ENCODE data around the gene HOXD12.
A peak's percentile ranks its signal among the peaks of the same experiment; 100 is the strongest.

HOXD12 gene

DNA sequence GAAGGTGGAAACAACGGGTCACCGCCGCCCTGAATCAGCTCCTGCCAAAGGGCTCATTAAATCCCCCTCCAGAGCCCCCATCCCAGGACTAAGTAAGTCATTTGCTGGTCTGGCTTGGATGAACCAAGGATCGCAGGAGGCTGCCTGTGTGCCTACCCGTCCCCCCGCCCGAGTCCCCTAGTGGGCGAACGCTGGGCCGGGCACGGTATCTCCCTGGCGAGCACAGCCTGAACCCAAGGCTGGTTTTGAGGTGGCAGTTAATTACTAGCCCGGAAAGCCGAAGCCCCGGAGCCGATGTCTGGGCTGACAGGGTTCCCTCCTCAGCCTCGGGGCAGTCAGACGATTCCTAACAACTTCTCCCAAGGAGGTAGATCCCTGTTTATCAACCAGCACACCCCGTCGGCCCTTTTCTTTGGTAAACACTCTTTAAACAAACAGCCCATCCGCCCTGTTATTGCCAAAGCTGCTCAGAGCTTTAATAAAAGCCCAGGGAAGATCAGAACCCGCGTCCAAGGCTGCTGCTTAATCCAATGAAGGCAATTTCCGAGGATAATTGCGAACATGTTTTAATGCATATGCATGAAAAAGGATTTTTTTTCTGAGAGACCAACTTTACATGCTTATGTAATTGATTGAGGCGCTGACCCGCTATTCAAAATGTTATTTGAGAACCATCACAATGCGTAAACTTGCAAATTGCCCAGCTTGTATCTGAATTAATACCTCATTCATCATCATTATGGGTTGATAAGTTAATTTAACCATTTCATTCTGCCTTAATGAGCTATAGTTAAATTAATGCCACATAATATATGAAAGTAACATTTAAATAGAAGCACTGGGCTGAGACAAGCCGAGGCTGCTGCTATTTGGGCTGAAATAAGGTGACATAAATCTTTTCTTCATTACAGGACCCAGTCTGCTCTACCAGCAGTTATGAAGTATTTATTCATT lies 26.4 kb upstream of the HOXD12 start:
- Histone ChIP-seq H3K14ac (ENCODE audit: low read length) (no peak overlapping the region), H4K8ac (ENCODE audit: low read depth, low read length) (no peak overlapping the region), H3K9me3 (ENCODE audit: insufficient read depth, low read depth, low read length) (peaks cover 10% of the 10 kb centered on the region), H2AK5ac (ENCODE audit: low read length) (no peak overlapping the region), H3K36me3 (ENCODE audit: control insufficient read depth in 1 of 2, insufficient read depth in 2 of 2, low read length in 2 of 2) (no peaks in the 10 kb centered on the region), H3K79me2 (ENCODE audit: control insufficient read depth, insufficient read depth, low read length, poor library complexity) (no peaks in the 10 kb centered on the region), H4K12ac (ENCODE audit: low read depth, low read length) (no peak overlapping the region), H2AFZ (ENCODE audit: insufficient read depth, low read length, poor library complexity) (peak overlapping the region; percentile 5), H3K27ac (ENCODE audit: low read depth, low read length) (no peak overlapping the region), H2BK5ac (ENCODE audit: low read depth, low read length, poor library complexity) (no peak overlapping the region), H4K91ac (ENCODE audit: low read depth, low read length) (no peak overlapping the region), H2BK12ac (ENCODE audit: low read length) (no peak overlapping the region), H3K79me1 (ENCODE audit: low read length) (no peaks in the 10 kb centered on the region), H3K23ac (ENCODE audit: low read length) (no peak overlapping the region), H3K4me1 (ENCODE audit: control insufficient read depth in 1 of 2, insufficient read depth in 2 of 2, low read length in 2 of 2) (no peaks in the 10 kb centered on the region), H3K27me3 (ENCODE audit: insufficient read depth, low read length) (peaks cover 76% of the 10 kb centered on the region), H2BK120ac (ENCODE audit: insufficient read depth, low read length, poor library complexity) (no peak overlapping the region), H3K4ac (ENCODE audit: low read depth, low read length) (no peak overlapping the region), H3K4me2 (ENCODE audit: low read length) (no peak overlapping the region), H3K4me3 (ENCODE audit: low read depth, low read length) (no peak overlapping the region), H3K9ac (ENCODE audit: low read length) (no peak overlapping the region), H3K18ac (ENCODE audit: low read length) (no peak overlapping the region)
- DNase-seq, result no peak
- whole genome bisulfite sequencing (ENCODE audit: extremely low coverage, insufficient coverage, insufficient read length), result no CpG with 5 or more reads among the region's 29 CpGs

DNA sequence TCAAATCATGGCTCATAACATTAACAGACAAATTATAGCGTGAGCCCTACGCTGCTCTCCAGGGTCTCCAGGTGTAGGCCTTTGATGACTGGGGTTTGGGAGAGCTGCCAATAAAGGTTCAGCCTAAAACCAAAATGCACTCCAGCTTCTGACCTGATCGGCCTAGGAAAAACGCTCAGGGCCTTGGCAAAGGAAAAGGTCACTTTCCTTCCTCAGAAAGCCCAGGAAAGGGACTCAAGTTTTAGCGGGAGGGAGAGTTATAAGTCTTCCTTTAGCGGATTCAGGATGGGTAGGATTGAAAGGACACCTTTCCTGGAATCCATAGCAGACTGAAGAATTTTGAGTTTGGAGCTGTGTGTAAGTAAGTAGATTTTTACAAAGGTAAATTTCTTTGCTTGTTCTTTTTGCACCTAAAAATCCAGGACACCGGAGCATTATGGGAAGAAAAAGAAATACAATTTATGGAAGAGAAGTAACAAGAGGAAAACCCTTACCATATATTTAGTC lies 24.6 kb upstream of the HOXD12 start:
- Histone ChIP-seq H3K79me2 (ENCODE audit: control insufficient read depth, insufficient read depth, low read length, poor library complexity) (no peaks in the 10 kb centered on the region), H2AFZ (ENCODE audit: insufficient read depth, low read length, poor library complexity) (no peak overlapping the region), H3K4ac (ENCODE audit: low read depth, low read length) (no peak overlapping the region), H4K91ac (ENCODE audit: low read depth, low read length) (no peak overlapping the region), H3K36me3 (ENCODE audit: control insufficient read depth in 1 of 2, insufficient read depth in 2 of 2, low read length in 2 of 2) (no peaks in the 10 kb centered on the region), H2BK12ac (ENCODE audit: low read length) (no peak overlapping the region), H3K9me3 (ENCODE audit: insufficient read depth, low read depth, low read length) (peaks cover 6% of the 10 kb centered on the region), H2BK5ac (ENCODE audit: low read depth, low read length, poor library complexity) (no peak overlapping the region), H3K79me1 (ENCODE audit: low read length) (peaks cover 1% of the 10 kb centered on the region), H4K8ac (ENCODE audit: low read depth, low read length) (no peak overlapping the region), H3K4me2 (ENCODE audit: low read length) (no peak overlapping the region), H2AK5ac (ENCODE audit: low read length) (no peak overlapping the region), H3K4me3 (ENCODE audit: low read depth, low read length) (no peak overlapping the region), H4K12ac (ENCODE audit: low read depth, low read length) (no peak overlapping the region), H3K9ac (ENCODE audit: low read length) (no peak overlapping the region), H3K23ac (ENCODE audit: low read length) (no peak overlapping the region), H3K4me1 (ENCODE audit: control insufficient read depth in 1 of 2, insufficient read depth in 2 of 2, low read length in 2 of 2) (peaks cover 4 to 6% of the 10 kb centered on the region in 2 experiments), H3K27me3 (ENCODE audit: insufficient read depth, low read length) (peaks cover 72% of the 10 kb centered on the region), H3K14ac (ENCODE audit: low read length) (no peak overlapping the region), H2BK120ac (ENCODE audit: insufficient read depth, low read length, poor library complexity) (no peak overlapping the region), H3K27ac (ENCODE audit: low read depth, low read length) (no peak overlapping the region), H3K18ac (ENCODE audit: low read length) (no peak overlapping the region)
- no CpG with 5 or more reads among the region's 7 CpGs for WGBS (ENCODE audit: extremely low coverage, insufficient coverage, insufficient read length)
- DNase-seq, result no peak

DNA sequence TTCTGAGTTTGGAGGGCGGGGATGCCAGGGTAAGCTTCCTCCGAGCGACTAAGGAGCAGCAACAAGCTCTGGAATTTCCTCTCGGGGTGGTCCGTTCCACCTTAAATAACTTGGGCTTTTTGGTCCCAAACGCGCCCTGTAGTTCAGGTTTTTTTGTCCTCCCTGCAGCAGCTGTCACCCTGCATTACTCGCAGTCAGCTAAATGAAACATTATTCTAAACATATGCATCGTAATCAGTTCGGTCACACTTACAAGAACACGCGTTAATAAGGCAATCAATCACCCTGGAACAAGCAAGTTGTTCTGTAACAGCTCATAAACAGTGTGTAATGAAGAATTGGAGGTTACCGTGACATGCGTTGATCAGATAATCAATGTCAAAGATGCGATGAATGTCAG lies 24.1 kb upstream of the HOXD12 start:
- WGBS (ENCODE audit: extremely low coverage, insufficient coverage, insufficient read length), result no CpG with 5 or more reads among the region's 15 CpGs
- H4K12ac ChIP-seq (ENCODE audit: low read depth, low read length), result no peak overlapping the region

DNA sequence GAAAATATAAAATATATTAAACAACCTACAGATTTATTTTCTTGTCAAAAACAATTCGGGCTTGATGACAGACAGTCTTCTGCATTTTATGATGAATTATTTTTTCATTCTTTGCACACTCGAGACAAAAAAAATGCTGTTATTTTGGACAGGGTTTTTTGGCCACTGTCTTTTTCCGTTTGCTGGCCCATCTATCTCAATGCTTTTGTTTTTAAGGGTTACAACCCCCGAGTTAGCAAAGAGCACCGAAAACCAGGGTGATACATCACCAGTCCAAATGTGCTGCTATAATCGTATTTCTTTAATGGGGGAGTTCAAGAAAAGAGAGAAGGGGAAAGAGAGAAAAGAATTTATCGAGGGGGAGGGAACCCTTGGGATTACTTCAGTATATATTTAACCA lies 23.5 kb upstream of the HOXD12 start:
- Histone ChIP-seq H2AK5ac (ENCODE audit: low read length) (no peak overlapping the region), H3K9me3 (ENCODE audit: insufficient read depth, low read depth, low read length) (peaks cover 12% of the 10 kb centered on the region), H3K4me3 (ENCODE audit: low read depth, low read length) (no peak overlapping the region), H3K36me3 (ENCODE audit: control insufficient read depth in 1 of 2, insufficient read depth in 2 of 2, low read length in 2 of 2) (no peaks in the 10 kb centered on the region), H3K79me1 (ENCODE audit: low read length) (peaks cover 1% of the 10 kb centered on the region), H3K27me3 (ENCODE audit: insufficient read depth, low read length) (peaks cover 72% of the 10 kb centered on the region), H4K91ac (ENCODE audit: low read depth, low read length) (no peak overlapping the region), H3K4ac (ENCODE audit: low read depth, low read length) (no peak overlapping the region), H4K12ac (ENCODE audit: low read depth, low read length) (no peak overlapping the region), H3K18ac (ENCODE audit: low read length) (no peak overlapping the region), H3K79me2 (ENCODE audit: control insufficient read depth, insufficient read depth, low read length, poor library complexity) (no peaks in the 10 kb centered on the region), H3K14ac (ENCODE audit: low read length) (no peak overlapping the region), H3K27ac (ENCODE audit: low read depth, low read length) (no peak overlapping the region), H2BK5ac (ENCODE audit: low read depth, low read length, poor library complexity) (no peak overlapping the region), H2BK120ac (ENCODE audit: insufficient read depth, low read length, poor library complexity) (no peak overlapping the region), H4K8ac (ENCODE audit: low read depth, low read length) (no peak overlapping the region), H2BK12ac (ENCODE audit: low read length) (no peak overlapping the region), H2AFZ (ENCODE audit: insufficient read depth, low read length, poor library complexity) (no peak overlapping the region), H3K9ac (ENCODE audit: low read length) (no peak overlapping the region), H3K4me2 (ENCODE audit: low read length) (no peak overlapping the region), H3K23ac (ENCODE audit: low read length) (no peak overlapping the region), H3K4me1 (ENCODE audit: control insufficient read depth in 1 of 2, insufficient read depth in 2 of 2, low read length in 2 of 2) (peaks cover 10 to 13% of the 10 kb centered on the region in 2 experiments)
- DNase-seq, result no peak
- no CpG with 5 or more reads among the region's 7 CpGs for WGBS (ENCODE audit: extremely low coverage, insufficient coverage, insufficient read length)

More for the DNA sequence above, 24.1 kb upstream of the HOXD12 start:
- Histone ChIP-seq H2AFZ (ENCODE audit: insufficient read depth, low read length, poor library complexity) (no peak overlapping the region), H2BK5ac (ENCODE audit: low read depth, low read length, poor library complexity) (no peak overlapping the region), H3K27ac (ENCODE audit: low read depth, low read length) (no peak overlapping the region), H4K8ac (ENCODE audit: low read depth, low read length) (no peak overlapping the region), H3K18ac (ENCODE audit: low read length) (no peak overlapping the region), H3K14ac (ENCODE audit: low read length) (no peak overlapping the region), H2BK12ac (ENCODE audit: low read length) (no peak overlapping the region), H3K4me1 (ENCODE audit: control insufficient read depth in 1 of 2, insufficient read depth in 2 of 2, low read length in 2 of 2) (peaks cover 5 to 8% of the 10 kb centered on the region in 2 experiments), H3K79me2 (ENCODE audit: control insufficient read depth, insufficient read depth, low read length, poor library complexity) (no peaks in the 10 kb centered on the region), H3K9me3 (ENCODE audit: insufficient read depth, low read depth, low read length) (peaks cover 6% of the 10 kb centered on the region), H3K23ac (ENCODE audit: low read length) (no peak overlapping the region), H3K36me3 (ENCODE audit: control insufficient read depth in 1 of 2, insufficient read depth in 2 of 2, low read length in 2 of 2) (no peaks in the 10 kb centered on the region), H2BK120ac (ENCODE audit: insufficient read depth, low read length, poor library complexity) (no peak overlapping the region), H4K91ac (ENCODE audit: low read depth, low read length) (no peak overlapping the region), H3K9ac (ENCODE audit: low read length) (no peak overlapping the region), H3K4ac (ENCODE audit: low read depth, low read length) (no peak overlapping the region), H3K4me2 (ENCODE audit: low read length) (peak overlapping the region; percentile 30), H3K27me3 (ENCODE audit: insufficient read depth, low read length) (peaks cover 72% of the 10 kb centered on the region), H2AK5ac (ENCODE audit: low read length) (no peak overlapping the region), H3K79me1 (ENCODE audit: low read length) (peaks cover 1% of the 10 kb centered on the region), H3K4me3 (ENCODE audit: low read depth, low read length) (no peak overlapping the region)
- DNase-seq, result no peak
